HepG2 (cell line): Measurements from ENCODE around the gene RPS6KA2.

ENCODE experiments used
- MEIS2 ChIP-seq: sonication (generic); formaldehyde crosslinking; IDR thresholded peaks from 2 replicates; pipeline ENCODE4 v1.9.0; 2021; ENCODE audit warnings: mild to moderate bottlenecking, missing genetic modification reagents
- POLR2A ChIP-seq, 2 experiments: IDR thresholded peaks; 2 replicates each; pipeline ENCODE4 v1.6.1; 2011; ENCODE audit warnings: low read depth in 2 of 2, low read length in 2 of 2, mild to moderate bottlenecking in 1 of 2, moderate library complexity in 1 of 2; ENCODE audit not compliant: insufficient read depth in 1 of 2
- POLR2AphosphoS5 ChIP-seq: IDR thresholded peaks from 2 replicates; pipeline ENCODE4 v1.6.1; 2012; ENCODE audit warnings: low read depth, low read length
- SRY ChIP-seq: sonication (generic); formaldehyde crosslinking; IDR thresholded peaks from 2 replicates; pipeline ENCODE4 v1.8.0; 2022; ENCODE audit warnings: mild to moderate bottlenecking, missing genetic modification reagents
- ZNF660 ChIP-seq: sonication (generic); formaldehyde crosslinking; IDR thresholded peaks from 2 replicates; pipeline ENCODE4 v1.5.1; 2020; ENCODE audit warnings: mild to moderate bottlenecking, low read depth, missing genetic modification reagents, borderline replicate concordance
- TF ChIP-seq, protein P1 (sequence below), 2 experiments: IDR thresholded peaks; 2 replicates each; pipeline ENCODE4 v1.6.1; 2011 to 2012; ENCODE audit warnings: low read length in 2 of 2, borderline replicate concordance in 1 of 2, low read depth in 1 of 2, mild to moderate bottlenecking in 1 of 2, moderate library complexity in 1 of 2

DNA sequence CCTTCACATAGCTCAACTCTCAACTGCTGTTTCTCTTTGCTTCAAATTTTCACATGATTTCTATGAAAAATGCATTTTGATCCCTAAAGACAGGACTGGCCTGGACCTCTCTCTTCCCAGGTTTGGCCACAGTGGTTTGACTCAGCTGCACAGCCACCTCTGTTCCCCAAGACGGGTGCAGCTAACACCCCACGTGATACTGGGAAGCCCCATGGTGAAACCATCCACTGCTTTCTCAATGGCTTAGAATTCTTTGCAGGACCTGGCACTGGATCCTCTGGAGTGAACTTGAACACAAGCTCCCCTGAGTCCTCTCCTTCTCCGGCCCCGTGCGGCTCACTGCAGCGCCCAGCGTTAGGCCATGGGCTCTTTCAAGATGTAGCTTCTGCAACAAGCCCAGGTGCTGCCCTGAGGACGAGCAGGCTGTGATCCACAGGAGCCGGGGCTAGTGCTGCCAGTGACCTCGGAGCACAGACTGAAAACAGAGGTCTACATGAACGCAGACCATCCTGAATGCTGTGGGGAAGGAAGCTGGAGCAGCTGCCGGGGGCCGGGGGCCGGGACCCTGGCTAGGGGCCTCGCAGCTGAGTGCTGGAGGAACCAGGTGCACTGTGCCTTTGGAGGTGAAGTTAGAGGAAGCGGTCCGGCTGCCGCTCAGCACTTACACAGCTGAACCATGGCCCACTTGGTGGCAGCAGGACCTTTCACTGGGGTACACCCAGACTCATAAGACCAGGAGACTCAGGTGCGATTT lies 185.5 kb downstream of the RPS6KA2 start:
- TF ChIP-seq POLR2AphosphoS5 (no peak), ZNF660 (CRISPR knock-in tag) (no peak), MEIS2 (CRISPR knock-in tag) (no peak), POLR2A (IDR thresholded peaks at IDR 0.05; ENCODE audit: insufficient read depth in 1 of 2, low read depth in 2 of 2, low read length in 2 of 2) (no peak), SRY (CRISPR knock-in tag) (no peak)
- TF ChIP-seq, protein P1, sequence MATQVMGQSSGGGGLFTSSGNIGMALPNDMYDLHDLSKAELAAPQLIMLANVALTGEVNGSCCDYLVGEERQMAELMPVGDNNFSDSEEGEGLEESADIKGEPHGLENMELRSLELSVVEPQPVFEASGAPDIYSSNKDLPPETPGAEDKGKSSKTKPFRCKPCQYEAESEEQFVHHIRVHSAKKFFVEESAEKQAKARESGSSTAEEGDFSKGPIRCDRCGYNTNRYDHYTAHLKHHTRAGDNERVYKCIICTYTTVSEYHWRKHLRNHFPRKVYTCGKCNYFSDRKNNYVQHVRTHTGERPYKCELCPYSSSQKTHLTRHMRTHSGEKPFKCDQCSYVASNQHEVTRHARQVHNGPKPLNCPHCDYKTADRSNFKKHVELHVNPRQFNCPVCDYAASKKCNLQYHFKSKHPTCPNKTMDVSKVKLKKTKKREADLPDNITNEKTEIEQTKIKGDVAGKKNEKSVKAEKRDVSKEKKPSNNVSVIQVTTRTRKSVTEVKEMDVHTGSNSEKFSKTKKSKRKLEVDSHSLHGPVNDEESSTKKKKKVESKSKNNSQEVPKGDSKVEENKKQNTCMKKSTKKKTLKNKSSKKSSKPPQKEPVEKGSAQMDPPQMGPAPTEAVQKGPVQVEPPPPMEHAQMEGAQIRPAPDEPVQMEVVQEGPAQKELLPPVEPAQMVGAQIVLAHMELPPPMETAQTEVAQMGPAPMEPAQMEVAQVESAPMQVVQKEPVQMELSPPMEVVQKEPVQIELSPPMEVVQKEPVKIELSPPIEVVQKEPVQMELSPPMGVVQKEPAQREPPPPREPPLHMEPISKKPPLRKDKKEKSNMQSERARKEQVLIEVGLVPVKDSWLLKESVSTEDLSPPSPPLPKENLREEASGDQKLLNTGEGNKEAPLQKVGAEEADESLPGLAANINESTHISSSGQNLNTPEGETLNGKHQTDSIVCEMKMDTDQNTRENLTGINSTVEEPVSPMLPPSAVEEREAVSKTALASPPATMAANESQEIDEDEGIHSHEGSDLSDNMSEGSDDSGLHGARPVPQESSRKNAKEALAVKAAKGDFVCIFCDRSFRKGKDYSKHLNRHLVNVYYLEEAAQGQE (IDR thresholded peaks at IDR 0.05; ENCODE audit: borderline replicate concordance in 1 of 2, low read depth in 1 of 2, low read length in 2 of 2), result no peak
